ENCODE results near the gene RPL37A. TPM values are rescaled to one million over a fixed set of nuclear protein-coding genes. Genes with fewer than 3 reads are reported as not detected.

Gene RPL37A
- total and polyA plus RNA-seq, 4 donors = 494 to 1,757 (median 1,250) TPM

- DNase-seq (ENCODE audit: low spot score) = no peak
- H3K36me3 ChIP-seq (ENCODE audit: control insufficient read depth in 4 of 4, insufficient read depth in 3 of 4, low read depth in 1 of 4, low read length in 3 of 4) = no peaks in the 10 kb centered on the region
- H3K9me3 ChIP-seq (ENCODE audit: control insufficient read depth in 4 of 4, low read length in 3 of 4) = no peaks in the 10 kb centered on the region
- no peak overlapping the region for H3K9ac ChIP-seq (ENCODE audit: low read depth in 1 of 2, low read length in 2 of 2)
- H3K27ac ChIP-seq (ENCODE audit: low read depth in 1 of 2, low read length in 2 of 2) = peak overlapping the region in 1 of 2 donors; percentile 16
- TF ChIP-seq ZBTB33 (IDR thresholded peaks at IDR 0.05) (no peak), RXRA (IDR thresholded peaks at IDR 0.05) (no peak), HNF4G (IDR thresholded peaks at IDR 0.05) (no peak), FOXA2 (IDR thresholded peaks at IDR 0.05) (no peak), FOXA1 (IDR thresholded peaks at IDR 0.05) (no peak), JUND (IDR thresholded peaks at IDR 0.05) (no peak), ATF3 (IDR thresholded peaks at IDR 0.05) (no peak), HNF4A (conservative IDR thresholded peaks at IDR 0.05) (no peak), GABPA (IDR thresholded peaks at IDR 0.05 in 1 of 2, conservative IDR thresholded peaks at IDR 0.05 in 1 of 2) (no peak), SP1 (IDR thresholded peaks at IDR 0.05) (no peak), TAF1 (conservative IDR thresholded peaks at IDR 0.05) (no peak), EGR1 (IDR thresholded peaks at IDR 0.05; ENCODE audit: low read depth in 2 of 2) (no peak), RAD21 (IDR thresholded peaks at IDR 0.05) (no peak), YY1 (IDR thresholded peaks at IDR 0.05) (no peak)
- TF ChIP-seq, protein P1, sequence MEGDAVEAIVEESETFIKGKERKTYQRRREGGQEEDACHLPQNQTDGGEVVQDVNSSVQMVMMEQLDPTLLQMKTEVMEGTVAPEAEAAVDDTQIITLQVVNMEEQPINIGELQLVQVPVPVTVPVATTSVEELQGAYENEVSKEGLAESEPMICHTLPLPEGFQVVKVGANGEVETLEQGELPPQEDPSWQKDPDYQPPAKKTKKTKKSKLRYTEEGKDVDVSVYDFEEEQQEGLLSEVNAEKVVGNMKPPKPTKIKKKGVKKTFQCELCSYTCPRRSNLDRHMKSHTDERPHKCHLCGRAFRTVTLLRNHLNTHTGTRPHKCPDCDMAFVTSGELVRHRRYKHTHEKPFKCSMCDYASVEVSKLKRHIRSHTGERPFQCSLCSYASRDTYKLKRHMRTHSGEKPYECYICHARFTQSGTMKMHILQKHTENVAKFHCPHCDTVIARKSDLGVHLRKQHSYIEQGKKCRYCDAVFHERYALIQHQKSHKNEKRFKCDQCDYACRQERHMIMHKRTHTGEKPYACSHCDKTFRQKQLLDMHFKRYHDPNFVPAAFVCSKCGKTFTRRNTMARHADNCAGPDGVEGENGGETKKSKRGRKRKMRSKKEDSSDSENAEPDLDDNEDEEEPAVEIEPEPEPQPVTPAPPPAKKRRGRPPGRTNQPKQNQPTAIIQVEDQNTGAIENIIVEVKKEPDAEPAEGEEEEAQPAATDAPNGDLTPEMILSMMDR (IDR thresholded peaks at IDR 0.05; ENCODE audit: low read depth, low read length, missing input control) = no peak
- TF ChIP-seq, protein P2, sequence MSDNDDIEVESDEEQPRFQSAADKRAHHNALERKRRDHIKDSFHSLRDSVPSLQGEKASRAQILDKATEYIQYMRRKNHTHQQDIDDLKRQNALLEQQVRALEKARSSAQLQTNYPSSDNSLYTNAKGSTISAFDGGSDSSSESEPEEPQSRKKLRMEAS (IDR thresholded peaks at IDR 0.05) = no peak
- TF ChIP-seq, protein P3, sequence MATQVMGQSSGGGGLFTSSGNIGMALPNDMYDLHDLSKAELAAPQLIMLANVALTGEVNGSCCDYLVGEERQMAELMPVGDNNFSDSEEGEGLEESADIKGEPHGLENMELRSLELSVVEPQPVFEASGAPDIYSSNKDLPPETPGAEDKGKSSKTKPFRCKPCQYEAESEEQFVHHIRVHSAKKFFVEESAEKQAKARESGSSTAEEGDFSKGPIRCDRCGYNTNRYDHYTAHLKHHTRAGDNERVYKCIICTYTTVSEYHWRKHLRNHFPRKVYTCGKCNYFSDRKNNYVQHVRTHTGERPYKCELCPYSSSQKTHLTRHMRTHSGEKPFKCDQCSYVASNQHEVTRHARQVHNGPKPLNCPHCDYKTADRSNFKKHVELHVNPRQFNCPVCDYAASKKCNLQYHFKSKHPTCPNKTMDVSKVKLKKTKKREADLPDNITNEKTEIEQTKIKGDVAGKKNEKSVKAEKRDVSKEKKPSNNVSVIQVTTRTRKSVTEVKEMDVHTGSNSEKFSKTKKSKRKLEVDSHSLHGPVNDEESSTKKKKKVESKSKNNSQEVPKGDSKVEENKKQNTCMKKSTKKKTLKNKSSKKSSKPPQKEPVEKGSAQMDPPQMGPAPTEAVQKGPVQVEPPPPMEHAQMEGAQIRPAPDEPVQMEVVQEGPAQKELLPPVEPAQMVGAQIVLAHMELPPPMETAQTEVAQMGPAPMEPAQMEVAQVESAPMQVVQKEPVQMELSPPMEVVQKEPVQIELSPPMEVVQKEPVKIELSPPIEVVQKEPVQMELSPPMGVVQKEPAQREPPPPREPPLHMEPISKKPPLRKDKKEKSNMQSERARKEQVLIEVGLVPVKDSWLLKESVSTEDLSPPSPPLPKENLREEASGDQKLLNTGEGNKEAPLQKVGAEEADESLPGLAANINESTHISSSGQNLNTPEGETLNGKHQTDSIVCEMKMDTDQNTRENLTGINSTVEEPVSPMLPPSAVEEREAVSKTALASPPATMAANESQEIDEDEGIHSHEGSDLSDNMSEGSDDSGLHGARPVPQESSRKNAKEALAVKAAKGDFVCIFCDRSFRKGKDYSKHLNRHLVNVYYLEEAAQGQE (IDR thresholded peaks at IDR 0.05) = no peak
- 79% methylated on average over 6 of the region's 6 CpGs for WGBS
- H3K4me1 ChIP-seq (ENCODE audit: control insufficient read depth in 4 of 4, insufficient read depth in 4 of 4, low read length in 3 of 4) = peaks cover 5 to 31% (median 17%) of the 10 kb centered on the region in 4 donors
- no peak overlapping the region for H3K4me3 ChIP-seq (ENCODE audit: low read depth in 1 of 3, low read length in 3 of 3)
- H3K27me3 ChIP-seq (ENCODE audit: control insufficient read depth in 4 of 4, insufficient read depth in 4 of 4, low read length in 3 of 4) = no peaks in the 10 kb centered on the region
Measured at GRCh38 chr2:216536734-216537210, 38.1 kb downstream of the RPL37A start.

Measured in liver (tissue), 9 donors.